ENCODE measurements around the gene MAP2.
"Not testable (repeated sequence)": the region's sequence is repeated elsewhere in the genome, so short reads cannot be mapped to it uniquely, and the experiment has no call there.

MAP2 gene

DNA sequence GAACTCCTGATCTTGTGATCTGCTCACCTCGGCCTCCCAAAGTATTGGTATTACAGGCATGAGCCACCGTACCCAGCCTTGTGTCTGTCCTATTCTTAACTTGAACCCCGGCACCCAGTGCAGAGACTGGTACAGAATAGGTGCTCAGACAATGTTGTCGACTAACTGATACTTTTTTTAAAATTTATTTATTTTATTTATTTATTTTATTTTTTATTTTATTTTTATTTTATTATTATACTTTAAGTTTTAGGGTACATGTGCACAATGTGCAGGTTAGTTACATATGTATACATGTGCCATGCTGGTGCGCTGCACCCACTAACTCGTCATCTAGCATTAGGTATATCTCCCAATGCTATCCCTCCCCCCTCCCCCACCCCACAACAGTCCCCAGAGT, 174.4 kb downstream of the MAP2 start:
- not testable (repeated sequence) for FAIRE-seq

DNA sequence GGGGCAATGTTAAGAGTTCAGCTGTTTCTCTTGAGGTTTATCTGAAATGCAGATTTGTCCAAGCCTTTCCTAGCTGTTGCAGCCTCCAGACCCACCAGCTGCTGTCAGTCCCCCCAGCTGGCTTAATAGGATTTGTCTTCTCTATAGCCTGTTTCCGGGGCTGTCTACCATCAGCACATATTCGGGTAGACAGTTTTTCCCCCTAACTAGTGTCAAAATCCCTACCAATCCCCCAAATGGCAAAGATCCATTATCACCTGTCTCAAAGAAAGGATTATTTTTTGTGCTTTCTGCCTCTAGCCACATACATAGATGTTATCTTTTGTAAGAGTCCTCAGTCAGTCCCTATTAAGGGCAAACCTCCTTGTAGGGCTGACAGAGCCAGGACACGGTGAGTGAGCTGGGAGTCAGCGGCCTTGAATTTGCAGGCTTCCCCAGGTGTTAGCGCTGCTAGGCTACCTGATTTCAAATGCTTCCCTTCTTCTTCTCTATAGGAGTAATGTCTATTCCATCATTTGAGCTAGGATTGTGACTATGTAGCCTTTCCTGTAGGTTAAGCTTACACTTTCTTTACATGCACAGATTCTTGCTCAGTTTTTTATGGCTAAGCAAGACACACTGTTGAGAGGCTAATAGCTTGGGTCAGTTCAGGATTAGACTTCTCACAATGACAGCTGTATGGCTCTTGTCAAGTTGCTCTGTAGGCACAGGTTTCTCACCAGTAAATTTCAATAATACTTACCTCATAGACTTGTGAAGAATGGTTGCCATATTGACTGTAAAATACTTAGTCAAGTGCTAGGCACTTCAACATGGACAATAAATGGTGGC, 176.7 kb downstream of the MAP2 start:
- FAIRE-seq, result no peak

DNA sequence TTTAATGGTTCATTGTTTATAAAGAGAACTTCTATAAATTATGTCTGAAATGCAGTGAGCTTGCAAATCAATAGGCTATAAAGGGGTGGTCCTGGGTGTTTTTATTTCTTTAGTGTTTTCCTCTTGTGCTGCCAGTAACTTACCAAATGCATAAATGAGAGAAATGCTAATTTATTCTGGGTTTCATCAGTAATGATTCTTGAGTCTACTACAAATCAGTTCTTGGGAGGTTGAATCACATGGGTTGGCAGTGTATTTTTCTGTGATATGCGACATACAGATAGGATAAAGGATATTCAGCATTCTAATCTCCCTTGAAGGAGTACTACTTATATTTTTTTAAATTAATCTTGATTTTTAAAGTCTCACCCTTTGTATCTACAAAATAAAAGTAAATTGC, 177.7 kb downstream of the MAP2 start:
- FAIRE-seq, result no peak

DNA sequence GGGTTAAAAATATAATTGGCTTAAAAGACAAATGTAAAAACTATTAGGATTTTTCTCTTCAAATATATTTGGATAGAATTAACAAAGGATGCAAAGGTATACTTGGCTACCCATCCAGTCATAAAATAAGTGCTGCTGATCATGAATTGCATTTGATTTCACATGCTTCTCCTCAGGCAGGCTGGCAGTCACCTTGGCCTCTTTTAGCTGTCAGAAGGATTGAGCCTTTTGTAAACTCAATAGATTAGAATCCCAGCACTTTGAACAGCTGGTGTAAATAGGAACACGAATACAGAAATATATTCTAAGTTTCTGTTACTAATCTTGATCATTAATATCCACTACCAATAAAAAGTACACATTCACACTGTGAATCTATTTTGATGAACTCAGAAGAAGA, 178.4 kb downstream of the MAP2 start:
- no peak for FAIRE-seq

DNA sequence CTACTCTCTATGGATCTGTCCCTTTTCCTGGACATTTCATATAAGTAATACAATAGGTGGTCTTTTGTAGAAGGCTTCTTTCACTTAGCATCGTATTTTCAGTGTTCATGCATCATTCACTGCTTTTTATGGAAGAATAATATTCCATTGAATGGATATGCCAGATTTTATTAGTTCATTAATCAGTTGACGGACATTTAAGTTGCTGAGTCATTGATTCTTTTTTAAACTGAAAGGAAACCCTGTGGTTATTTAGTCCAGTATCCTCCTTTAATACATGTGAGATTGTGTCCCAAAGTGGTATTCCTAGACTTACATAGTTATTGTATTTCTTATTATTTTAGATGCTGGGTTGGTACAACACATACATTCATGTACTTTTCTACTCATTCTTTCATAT, 185.7 kb downstream of the MAP2 start:
- FAIRE-seq, result no peak

DNA sequence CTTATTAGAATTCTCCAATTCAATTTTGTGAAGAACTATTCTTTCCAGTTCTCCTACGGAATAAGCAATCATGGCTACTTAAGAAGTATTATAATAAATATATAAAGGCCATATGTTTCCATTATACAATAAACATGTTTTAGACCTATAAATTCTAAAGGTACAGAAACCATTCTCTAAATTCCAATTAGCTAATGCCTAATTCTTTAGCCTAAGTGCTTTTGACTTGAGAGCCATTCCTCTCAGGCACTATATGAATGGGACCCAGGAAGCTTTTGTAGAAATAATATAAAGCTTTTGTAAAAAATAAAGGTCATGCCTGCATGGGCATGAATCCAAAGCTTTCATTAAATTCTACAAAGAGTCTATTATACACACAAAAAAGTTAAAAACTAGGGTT, 186.8 kb downstream of the MAP2 start:
- no peak for FAIRE-seq

DNA sequence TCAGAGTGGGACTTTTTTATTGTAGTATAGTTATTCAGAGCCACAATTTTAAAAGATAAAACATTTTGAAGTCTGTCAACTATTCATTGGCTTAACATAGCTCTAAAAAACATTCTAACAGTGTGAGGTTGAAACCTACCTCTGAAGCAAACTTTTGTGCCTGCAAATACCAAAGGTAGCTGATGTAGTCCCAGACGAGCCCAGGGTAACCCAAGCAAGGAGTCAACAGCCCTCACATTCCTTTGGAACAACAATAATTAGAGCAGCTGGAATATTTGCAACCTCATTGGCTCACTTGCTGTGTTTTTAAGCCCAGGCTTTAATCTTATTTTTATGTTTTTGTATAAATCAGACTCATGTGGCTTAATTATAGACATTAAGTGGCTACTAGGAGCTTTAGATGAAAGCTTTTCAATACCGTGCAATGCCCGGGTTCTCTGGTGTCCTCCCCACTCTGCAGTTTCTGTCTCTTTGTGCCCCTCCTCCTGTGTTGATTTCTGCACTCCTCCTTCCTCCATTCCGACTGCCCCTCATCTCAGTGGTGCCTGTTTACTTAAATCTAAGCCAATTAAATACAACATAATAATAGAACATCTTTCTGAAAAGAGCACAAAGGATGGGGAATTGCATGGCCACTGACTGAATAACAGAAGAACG, 189.9 kb downstream of the MAP2 start:
- no peak for FAIRE-seq

DNA sequence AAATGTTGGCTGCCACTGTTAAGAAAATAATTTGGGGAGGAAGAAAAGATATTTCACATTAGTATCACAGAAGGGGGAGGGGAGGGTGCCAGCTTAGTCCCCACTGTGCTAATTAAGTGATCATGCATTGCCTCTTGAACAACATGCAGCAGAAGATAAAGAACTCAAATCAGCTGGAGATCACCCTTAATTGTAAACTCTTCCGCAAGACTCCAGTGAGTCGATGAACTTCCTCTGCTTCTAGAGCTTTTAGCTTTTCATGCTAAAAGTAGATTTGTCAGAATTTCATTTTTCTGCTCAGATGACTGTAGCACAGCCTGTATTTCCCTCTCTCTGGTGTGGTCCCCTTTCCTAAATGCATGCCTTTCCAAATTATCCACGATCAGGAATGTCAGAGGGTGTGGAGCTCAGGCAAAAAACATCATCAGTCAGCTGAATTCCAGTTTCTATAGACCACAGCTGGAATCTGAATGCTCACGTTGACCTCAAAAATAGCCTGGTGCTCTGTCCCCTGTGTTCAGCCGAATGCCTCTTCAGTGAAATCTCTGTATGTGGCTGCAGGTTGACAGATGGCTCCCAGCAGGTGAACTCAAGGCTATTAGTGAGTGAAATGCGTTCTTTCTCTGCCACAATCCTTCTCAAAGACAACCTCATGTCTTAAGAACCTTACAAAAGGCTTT, 191.0 kb downstream of the MAP2 start:
- FAIRE-seq, result no peak

DNA sequence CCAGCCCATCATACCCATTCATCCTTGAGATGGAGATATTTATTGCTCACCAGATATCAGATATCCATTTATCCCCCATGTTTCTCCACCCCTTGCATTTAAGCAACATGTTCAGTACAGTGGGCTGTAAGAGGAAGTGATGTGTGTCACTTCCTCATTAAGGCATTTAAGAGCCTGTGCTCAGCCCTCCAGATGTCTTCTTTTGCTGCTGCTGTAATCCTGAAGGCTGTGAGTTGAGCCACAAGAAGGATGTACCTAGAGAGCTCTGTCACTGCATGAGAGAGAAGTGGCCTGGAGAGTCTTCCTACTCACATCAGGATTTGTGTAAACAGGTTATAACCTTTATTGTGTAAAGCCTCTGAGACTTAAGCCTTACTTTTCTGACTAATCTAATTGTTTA, 195.9 kb downstream of the MAP2 start:
- no peak for FAIRE-seq

DNA sequence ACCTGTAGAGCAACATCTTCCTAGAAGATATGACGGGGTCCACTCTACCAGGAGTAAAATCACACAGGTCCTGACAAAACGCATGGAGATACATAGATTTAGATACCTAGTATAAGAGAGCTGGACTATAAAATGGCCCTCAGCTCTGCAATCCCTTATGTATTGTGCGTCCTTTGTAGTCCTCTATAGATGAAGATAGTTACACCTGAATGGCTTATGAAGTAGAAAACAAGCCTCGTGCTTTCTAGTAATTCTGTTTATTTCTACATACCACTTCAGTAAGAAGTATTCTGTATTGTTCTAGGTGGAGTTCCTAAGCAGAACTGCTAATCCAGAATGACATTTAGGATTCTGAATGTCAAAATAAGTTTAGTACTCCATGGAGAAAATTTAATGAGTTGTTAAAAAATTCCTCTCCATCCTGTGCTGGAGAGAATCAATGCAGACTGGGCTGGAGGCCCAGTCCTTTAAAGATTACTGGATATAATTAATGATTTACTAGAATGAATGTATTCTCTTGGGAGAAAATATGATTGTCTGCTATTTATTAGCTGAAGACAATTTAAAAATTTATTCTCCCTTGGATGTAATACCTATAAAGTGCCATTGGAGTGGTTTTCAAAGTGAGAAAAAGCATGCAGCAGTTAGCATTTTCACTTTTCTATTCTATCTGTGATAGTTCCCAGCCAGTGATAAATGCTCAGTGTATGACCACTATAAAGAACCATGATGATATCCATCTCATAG, 200.5 kb downstream of the MAP2 start:
- FAIRE-seq, result no peak

DNA sequence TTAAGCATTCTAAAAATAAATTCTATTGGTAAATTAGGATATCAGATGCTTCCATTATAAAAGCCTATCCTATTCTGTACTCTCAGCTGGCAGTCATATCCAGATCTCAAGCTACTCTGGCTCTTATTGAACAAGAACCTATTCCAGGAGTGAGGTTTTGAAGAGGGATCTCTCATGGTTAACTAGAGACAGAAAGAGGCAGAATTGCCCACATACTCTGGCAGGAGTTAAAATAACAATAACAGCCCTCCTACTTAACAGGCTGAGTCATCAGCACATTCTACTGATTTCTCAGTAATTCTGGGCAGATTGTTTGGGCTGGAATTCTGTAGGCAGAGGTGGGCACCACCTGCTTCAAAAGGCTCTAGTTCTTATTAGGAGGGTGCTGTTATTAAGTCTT, 205.8 kb downstream of the MAP2 start:
- no peak for FAIRE-seq

DNA sequence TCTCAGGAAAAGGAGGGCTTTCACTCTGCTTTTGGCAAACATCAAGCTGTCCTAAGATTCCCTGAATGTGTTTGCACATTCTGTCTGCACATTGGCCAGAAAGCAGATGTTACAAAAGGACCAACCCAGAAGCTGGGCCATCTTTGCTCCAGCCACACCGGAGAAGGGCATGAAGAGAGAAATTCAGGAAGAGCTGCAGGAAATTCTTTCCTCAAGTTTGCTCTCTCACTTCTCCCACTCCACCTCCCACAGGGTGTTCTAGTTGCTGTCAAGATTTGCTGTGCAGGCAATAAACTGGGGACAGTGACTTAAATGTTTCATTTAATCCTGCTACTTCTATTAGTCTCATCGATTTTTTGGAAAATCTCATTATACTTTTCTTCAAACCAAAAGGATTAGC, 210.1 kb downstream of the MAP2 start:
- no peak for FAIRE-seq

DNA sequence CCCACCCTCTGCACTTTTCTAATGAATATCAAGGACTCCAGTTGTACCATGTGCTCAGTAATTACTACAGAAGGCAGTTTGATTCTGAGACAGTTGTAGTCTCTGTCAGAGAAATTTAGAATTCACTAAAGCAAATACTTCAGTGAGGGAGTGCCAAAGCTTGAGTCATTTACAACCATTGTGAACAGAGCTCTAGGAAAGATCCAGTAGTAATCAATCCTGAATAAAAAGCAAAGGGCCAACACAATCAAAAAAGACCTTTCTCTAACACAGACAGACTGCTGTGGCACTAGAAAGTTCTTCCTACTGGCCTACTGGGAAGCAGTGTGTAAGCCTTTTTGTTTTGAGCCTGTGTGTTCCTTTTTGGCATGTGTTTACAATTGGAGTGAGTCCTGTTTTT, 212.2 kb downstream of the MAP2 start:
- FAIRE-seq, result no peak

DNA sequence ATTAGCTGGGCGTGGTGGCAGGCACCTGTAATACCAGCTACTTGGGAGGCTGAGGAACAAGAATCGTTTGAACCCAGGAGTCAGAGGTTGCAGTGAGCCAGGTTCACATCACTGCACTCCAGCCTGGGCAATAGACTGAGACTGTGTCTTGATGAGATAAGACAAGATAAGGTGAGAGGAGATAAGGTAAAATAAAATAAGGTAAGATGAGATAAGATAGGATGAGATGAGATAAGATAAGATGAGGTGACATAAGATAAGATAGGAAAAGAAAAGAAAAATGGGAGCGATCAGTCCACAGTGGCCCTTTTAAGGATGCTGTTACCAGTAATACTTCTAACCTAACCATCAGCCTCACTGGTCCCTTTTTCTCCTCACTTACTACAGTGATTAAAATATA, 213.4 kb downstream of the MAP2 start:
- FAIRE-seq, result no peak

DNA sequence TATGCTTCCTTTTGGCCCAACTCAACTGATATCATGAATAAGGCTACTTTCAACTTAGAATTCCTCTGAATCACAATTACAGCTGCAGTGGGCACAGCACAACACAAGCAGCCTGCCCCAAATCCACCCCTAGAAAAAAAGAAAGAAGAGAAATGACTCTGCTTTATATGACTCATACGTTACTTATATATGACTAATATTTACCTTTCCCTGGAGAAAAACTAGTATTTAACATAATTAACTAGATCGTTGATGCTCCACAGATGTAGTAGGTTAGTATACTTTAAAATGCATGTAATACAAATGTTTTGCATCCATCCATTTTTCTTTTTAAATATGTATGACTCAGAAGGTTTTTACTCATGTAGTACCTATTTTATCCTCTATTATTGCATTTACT, 214.5 kb downstream of the MAP2 start:
- FAIRE-seq, result no peak

DNA sequence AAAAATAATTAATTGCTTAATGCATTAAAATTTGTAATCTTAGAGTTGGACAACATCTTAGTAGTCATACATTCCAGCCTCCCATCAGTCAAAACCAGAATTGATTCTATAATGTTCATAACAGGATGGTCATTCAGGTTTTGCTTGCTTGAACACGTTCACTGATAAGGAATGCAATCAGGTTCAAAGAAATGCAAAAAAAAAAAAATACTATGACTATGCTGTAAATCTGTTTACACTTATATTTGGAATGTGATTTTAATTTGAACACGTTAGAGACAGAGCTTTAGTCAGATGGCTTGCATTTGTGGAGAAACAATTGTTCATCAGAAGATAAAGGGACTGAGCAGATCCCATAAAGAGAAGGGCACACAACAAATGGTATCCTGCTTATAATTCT, 216.5 kb downstream of the MAP2 start:
- no peak for FAIRE-seq

DNA sequence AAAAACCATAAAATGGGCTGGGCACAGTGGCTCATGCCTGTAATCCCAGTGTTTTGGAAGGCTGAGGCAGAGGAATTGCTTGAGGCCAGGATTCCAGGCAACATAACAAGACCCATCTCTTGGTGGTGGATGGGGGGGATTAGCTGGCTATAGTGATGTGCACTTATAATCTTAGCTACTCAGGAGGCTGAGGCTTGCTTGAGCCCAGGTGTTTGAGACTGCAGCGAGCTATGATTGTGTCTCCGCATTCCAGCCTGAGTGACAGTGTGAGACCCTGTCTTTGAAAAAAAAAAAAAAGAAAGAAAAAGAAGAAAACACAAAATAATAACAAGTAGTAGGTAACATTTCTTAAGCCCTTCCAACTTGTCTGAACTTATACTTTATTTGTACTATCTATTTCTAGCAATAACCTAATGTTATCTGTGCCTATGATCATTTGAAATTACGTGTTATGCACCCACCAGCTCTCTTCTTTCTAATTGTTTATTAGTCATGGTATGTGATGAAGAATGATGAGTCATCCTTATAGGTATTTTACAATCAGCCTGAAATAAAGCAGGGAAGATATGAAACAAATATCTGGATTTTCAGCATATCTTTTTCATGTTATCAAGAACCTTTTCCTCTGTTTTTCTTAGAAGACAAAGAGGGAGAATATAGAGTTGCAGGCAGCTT, 218.4 kb downstream of the MAP2 start:
- no peak for FAIRE-seq

DNA sequence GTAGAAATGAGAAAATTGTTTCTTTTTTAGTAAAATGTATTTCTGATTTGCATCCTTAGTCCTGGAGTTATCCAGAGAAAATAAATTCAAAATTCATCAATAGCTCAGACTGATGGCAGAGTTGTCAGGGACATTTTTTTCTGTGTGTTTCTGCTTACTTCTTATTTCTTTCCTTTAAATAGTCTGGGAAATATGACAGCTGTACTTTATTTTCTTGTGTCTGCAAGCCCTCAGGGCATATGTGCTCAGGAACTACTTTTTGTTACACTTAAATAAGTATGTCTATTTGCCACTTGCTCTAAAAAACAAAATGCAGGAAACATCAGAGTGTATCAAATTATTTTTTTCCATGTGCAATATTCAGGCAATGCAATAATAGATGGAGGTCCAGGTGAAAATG, 221.0 kb downstream of the MAP2 start:
- FAIRE-seq, result no peak

DNA sequence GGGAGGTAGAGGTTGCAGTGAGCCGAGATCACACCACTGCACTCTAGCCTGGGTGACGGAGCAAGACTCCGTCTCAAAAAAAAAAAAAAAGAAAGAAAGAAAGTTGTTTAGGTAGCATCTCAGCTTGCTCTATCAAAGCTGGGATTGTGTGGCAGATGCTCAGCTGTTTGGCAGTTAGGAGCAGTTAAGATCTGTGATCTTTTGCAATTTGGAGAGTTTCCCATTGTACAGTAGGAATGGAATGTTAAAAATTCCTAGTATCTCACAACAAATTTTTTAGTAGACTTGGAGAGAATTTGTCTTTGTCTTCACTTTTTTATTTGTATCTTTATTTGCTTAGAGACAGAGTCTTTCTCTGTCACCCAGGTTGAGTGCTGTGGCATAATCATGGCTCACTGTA, 224.9 kb downstream of the MAP2 start:
- FAIRE-seq, result no peak

DNA sequence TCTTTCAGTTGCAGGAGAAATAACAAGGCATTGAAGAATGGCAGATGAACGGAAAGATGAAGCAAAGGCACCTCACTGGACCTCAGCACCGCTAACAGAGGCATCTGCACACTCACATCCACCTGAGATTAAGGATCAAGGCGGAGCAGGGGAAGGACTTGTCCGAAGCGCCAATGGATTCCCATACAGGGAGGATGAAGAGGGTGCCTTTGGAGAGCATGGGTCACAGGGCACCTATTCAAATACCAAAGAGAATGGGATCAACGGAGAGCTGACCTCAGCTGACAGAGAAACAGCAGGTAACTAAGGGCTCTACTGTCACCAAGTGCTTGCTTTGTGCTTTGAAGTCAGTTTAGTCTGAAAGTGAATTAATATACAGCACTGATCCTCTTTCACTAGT, 229.3 kb downstream of the MAP2 start:
- FAIRE-seq, result no peak

DNA sequence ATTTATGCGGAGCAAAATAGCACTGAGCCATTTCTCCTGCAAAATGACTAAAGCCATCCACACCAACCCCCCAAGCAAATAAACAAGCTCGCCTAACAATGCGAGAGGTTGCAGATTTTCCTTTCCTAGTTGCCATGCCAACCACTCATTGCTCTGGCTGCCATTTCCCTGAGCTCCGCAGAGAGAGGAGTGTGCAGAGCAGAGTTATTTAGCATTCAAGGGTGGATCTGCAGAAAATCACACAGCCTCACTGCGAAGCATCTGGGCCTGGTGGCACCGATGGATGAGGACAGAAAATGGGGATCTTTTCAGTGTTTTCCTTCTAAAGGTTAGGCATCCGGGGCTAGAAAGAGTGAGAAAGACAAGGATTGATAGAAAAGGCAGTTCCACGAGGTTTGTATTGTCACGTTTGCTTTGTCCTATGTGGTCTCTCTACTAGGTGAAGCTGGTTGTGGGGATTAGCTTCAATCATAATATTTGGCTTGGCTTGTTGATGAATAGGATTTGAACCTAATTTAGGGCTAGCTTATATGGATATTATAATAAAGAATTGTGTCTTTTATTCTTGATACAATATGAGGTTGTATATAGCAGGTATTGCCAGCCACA, 237.5 kb downstream of the MAP2 start:
- no peak for FAIRE-seq

DNA sequence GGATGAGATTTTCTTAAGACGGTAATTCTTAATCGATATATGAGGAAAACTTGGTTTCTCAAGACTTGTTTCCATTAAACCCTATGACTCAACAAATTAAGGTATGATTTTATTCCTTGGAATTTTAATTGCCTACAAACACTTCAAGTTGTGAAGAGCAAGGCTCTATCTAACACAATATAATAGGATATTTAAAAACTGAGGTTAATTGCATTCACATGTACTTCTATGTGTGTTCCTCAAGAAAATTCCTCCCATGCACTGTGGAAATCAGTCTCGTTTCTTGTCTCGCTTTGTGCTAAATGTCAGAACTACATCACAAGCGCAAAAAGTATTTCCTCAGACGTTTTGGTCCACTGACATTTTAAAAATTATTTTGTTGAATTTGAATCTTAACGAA, 238.2 kb downstream of the MAP2 start:
- FAIRE-seq, result no peak
